Central memory CD4-positive, alpha-beta T cell (primary cell): Measurements from ENCODE around the gene PDE9A.
"Not testable (repeated sequence)": the region's sequence is repeated elsewhere in the genome, so short reads cannot be mapped to it uniquely, and the experiment has no call there.

ENCODE experiments used
- DNase-seq: peaks from one replicate; pipeline ENCODE4 v3.0.0; 2022

PDE9A gene

DNA sequence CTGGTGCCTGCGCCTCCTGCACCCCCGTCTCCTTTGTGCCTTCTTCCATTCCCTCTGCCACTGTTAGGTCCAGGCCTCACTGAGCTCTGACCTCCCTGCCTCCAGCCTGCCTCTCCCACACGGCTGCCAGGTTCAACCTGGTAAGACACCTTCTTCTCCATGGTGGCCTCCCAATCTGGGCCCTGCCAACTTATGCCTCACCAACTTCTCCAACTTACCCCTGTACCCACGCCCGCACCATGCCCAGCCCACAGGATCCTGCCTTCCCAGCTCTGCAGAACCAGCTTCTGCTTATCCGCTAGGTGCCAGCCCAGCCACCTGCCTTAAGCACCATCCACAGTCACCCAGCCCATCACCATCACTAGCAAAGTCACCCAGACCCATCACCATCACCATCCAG, 37.2 kb downstream of the PDE9A start:
- DNase-seq, result no peak

GRCh38 chr21:42691901-42692559, 38.6 kb downstream of the PDE9A start:
- DNase-seq, result no peak

DNA sequence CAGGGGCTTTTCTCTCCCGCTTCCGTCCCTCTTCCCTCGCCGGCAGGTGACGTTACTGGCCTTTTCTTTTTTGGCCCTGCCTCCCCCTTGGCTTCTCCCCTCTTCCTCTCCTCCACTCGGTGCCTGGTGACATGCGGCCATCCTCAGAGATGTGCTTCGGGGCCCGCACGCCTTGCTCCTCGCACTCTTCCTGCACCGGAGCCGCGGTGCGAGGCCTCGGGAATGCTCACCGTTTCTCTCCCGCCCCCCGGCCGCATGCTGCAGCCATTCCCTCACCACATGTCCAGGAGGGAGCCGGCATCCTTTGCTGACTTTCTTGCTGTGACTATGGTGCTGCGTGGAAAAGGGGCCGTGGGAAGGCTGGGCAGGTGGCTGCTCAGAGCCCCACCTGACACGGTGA, 39.3 kb downstream of the PDE9A start:
- no peak for DNase-seq

- no peak for DNase-seq
Observed at GRCh38 chr21:42694751-42695696, 41.6 kb downstream of the PDE9A start.

DNA sequence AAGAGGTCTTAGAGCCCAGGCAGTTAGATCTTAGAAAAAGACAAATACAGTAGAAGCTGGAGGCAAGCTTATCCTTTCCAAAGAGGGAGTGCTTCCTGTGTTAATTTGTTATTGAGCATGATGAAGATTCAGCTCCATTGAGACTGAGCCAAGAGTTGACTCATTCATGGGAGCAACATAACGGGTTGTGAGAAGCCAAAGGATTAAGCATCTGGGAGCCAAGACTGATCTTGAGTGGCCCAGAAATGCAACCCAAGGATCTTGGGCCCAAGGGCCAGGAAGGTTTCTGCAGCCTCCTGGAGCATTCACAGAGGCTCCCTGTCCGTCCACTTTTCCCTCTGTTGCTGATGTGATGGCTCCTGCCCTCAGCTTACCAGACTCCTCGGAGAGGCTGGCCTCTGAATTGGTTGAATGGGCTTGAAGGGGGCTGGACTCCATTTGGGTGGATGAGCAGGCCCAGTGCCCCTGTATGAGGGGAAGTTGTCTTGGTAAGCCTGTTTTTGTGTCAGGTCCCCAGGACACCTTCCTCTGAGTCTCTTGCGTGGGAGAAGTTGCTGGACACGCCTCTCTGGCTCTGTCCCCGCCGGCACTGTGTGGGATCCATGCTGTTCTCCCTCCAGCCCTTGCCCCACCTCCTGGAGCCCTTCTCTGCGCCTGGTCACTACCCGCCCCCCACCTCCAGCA, 42.4 kb downstream of the PDE9A start:
- no peak for DNase-seq

GRCh38 chr21:42696501-42697040, 43.1 kb downstream of the PDE9A start:
- DNase-seq, result no peak

DNA sequence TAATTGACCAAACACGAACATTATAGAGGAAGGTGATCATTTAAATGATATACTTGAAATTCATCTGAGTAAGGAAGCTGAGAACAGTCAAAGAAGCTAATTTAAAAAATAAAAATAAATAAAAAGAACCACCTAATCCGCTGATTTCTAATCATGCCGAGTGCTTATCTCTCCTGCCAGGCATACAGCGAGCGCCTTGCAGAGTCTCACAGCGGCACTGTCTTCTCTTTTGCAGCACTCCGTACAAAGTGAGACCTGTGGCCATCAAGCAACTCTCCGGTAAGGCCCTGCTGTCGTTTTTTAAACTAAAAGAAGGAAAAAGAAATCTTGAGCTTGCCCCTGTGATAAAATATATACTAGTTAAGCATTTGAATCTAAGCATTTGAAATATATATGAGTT, 45.3 kb downstream of the PDE9A start:
- no peak for DNase-seq

DNA sequence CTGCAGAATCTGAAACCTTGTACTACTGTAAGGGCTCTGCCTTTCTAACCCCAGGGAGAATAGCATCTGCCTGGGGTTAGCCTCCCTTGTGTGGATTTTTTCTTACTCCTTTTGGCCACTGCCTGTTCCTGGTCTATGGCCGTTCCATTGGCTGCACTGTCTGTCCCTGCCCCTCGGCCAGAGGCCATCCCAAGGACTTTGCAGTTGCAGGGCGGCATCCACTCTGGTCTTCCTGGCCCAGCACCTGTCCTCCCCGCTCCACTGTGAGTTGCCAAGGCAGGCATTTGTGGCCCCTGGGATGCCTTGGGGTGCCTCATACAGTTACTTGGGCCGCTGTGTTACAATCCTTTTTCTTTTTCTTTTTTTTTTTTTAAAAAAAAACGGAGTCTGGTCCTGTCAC, 45.8 kb downstream of the PDE9A start:
- no peak for DNase-seq

GRCh38 chr21:42701706-42702456, 48.5 kb downstream of the PDE9A start:
- DNase-seq, result no peak

DNA sequence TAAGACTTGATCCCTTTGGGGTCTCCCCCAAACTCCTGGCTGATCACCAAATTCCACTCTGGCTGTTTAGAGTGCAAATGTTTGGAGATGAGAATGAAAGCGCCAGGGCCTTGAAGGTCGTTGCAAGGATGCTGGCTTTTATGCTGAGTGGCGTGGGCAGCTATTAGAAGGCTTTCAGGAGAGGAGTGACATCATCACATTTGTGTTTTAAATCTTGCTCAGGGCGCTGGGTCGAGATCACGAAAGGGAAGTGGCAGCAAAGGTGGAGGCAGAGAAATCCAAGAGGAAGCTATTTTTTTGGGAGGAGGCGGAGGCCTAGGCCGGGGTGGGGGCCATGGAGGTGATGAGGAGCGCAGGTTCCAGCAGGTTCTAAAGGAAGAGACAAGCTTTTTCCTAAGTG, 49.3 kb downstream of the PDE9A start:
- no peak for DNase-seq

GRCh38 chr21:42703136-42703908, 49.9 kb downstream of the PDE9A start:
- DNase-seq, result no peak

DNA sequence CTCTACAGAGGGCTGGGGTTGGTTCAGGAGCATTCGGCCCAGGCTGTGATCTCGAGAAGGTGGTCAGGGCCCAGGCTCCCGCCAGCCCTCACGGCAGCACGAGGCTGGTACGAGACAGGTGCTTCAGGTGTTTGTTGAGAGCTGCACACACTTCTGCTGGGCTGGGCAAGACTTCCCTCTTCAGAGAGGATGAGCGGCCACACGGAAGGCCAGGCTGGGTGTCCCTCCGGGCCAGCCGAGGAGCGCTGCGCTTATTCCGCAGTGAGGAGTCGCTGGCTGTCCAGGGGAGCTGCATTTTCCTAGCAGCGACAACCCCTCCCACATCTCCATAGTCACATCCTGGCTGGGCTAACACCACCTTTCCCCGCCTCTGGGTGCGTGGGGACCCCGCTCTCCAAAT, 50.5 kb downstream of the PDE9A start:
- no peak for DNase-seq

DNA sequence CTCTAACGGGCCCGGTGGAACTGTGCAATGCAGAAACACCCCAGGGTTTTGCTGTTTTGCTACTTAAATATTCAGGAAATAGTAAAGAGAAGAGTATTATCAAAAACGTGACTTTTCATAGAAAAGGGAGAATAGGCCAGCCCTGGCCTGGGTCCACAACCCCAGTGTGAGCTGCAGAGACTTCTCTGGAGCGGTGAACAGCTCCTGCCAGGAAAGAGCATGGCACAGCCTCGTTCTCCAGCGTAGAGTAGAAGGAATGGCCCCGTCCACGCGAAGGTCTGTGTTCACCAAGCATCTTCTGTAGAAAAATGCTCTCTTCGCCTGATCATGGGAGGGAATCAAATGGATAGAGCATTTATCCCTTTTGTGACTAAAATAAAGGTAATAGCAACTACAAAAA, 51.4 kb downstream of the PDE9A start:
- no peak for DNase-seq

- no peak for DNase-seq
Observed at GRCh38 chr21:42705346-42705745, 51.9 kb downstream of the PDE9A start.

- no peak for DNase-seq
Observed at GRCh38 chr21:42705746-42706374, 52.4 kb downstream of the PDE9A start.

DNA sequence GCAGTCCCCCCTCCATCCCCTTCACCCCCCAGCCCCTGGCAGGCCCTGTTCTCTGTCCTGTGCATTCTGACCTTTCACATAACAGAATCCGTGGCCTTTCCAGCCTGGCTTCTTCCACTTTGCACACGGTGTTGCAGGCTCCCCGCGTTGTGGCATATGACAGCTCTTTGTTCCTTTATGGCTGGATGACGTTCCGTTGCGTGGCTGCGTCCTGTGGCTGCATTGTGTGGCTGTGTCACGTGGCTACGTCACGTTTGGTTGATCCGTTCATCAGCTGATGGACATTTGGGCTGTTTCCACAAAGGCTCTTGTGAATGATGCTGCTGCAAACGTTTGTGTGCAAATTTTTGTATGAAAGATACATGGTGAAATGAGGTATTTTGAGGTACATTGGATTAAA, 53.3 kb downstream of the PDE9A start:
- DNase-seq, result no peak

GRCh38 chr21:42707207-42707830, 53.9 kb downstream of the PDE9A start:
- no peak for DNase-seq

GRCh38 chr21:42708107-42708506, 54.7 kb downstream of the PDE9A start:
- DNase-seq, result no peak

- DNase-seq, result not testable (repeated sequence)
Observed at GRCh38 chr21:42708916-42709315, 55.5 kb downstream of the PDE9A start.

DNA sequence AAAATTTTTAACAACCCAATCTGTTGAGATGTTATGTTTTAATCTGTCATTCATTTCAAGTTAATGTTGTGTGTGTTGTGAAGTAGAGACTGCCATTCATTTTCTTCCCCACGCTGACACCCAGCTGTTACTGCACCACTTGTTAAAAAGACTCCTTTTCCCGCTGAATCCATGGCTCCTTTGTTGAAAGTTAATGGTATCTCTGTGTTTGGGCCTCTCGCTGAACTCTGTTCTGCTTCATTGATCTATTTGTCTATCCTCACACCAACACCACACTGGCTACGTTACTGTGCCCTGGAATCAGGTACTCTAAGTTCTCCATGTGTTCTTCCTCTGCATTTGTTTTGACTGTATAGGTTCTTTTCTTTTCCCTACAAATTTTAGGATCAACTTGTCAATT, 58.2 kb downstream of the PDE9A start:
- DNase-seq, result no peak

GRCh38 chr21:42715427-42715826, 62.0 kb downstream of the PDE9A start:
- not testable (repeated sequence) for DNase-seq
